NCI-H2171 treated with DMSO at 0.1 percent for 48 hours (cell line): ENCODE measurements around the gene HUNK.
"Not testable (repeated sequence)": the region's sequence is repeated elsewhere in the genome, so short reads cannot be mapped to it uniquely, and the experiment has no call there.

Source experiments
- DNase-seq: peaks from one replicate; lab custom pipeline; 2025; lab: John Stamatoyannopoulos, UW

Gene HUNK

GRCh38 chr21:31872452-31873274 lies at the start of gene HUNK:
HUNK (plus strand) TSS chr21:31873020; CDS start chr21:31873675, 655 bp downstream.
- DNase-seq: peak; percentile 87

- DNase-seq: no peak
Observed at GRCh38 chr21:31829736-31830472, 42.9 kb upstream of the HUNK start.

- no peak for DNase-seq
Observed at GRCh38 chr21:31830701-31831100, 42.1 kb upstream of the HUNK start.

- DNase-seq: no peak
Observed at GRCh38 chr21:31837041-31837440, 35.8 kb upstream of the HUNK start.

GRCh38 chr21:31837618-31838390 lies 35.0 kb upstream of the HUNK start:
- no peak for DNase-seq

GRCh38 chr21:31838586-31839355 lies 34.0 kb upstream of the HUNK start:
- DNase-seq: no peak

DNA sequence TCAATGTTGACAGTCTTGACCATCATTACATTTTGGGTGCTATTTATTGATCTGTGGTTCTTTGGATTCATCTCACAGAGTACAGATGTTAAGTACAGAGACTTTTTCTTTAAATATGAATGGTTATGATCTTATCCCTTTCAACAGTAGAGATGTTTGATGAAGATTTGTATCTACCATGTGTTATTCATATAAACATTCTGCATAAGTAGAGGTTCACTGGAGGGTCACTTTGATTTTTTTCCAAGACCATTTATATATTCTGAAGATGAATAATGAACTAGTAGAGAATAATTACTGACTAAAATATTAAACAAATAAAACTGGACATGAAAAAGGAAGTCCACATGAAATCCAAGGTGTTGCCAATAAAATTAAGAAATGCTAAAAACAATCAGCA lies 28.6 kb upstream of the HUNK start:
- DNase-seq: no peak

- no peak for DNase-seq
Observed at GRCh38 chr21:31845151-31845729, 27.6 kb upstream of the HUNK start.

- DNase-seq: no peak
Observed at GRCh38 chr21:31846690-31847089, 26.1 kb upstream of the HUNK start.

DNA sequence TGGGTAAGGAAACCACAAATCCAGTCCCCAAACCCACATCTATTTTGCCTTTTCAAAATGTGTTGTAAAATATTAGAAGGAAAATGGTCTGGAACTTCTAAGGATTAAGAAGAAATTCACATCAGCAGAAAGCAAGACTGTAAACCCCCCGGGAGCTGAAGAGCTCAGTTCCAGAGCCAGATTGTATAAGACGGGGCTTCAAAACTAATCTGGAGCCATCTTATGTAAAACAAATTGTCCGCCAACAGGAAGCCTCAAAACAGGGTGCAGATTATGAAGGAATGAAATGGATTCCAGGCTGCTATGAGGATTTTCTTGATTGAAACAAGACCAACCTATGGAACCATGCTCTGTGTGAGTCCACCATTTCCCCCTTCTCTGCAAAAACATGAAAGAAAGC lies 25.1 kb upstream of the HUNK start:
- DNase-seq: no peak

DNA sequence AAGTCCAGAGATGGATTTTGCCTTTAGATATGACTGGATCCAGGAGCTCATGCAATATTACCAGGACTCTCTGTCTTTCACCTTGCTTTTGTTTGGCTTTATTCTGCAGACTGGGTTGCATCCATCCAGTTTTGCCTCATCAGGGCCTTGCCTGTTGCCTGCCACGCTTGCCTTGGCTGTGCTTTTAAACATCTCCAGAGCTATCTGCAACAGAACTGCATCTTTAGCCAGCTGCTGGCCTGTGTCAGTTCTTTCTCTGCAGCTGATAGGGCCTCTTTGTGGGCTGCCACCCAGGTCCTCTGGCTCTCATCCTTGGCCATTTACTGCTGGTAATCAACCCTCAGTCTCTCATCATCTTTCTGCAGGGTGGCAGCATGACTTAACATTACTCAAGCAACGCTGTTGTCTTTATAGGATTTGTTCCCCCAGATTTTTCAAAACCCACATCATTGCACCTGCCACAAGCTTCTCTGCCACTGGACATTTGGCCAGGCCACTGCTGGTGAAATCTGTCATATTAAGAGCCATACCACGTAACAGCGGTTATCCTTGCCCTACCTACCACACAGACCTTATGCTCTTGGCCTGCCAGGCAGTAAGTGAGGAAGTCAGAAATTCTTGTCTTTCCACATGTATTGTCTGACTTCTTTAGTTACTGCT lies 24.4 kb upstream of the HUNK start:
- no peak for DNase-seq

- DNase-seq: no peak
Observed at GRCh38 chr21:31850886-31851285, 21.9 kb upstream of the HUNK start.

GRCh38 chr21:31855180-31855579 lies 17.6 kb upstream of the HUNK start:
- DNase-seq: no peak

GRCh38 chr21:31857096-31857495 lies 15.7 kb upstream of the HUNK start:
- no peak for DNase-seq

DNA sequence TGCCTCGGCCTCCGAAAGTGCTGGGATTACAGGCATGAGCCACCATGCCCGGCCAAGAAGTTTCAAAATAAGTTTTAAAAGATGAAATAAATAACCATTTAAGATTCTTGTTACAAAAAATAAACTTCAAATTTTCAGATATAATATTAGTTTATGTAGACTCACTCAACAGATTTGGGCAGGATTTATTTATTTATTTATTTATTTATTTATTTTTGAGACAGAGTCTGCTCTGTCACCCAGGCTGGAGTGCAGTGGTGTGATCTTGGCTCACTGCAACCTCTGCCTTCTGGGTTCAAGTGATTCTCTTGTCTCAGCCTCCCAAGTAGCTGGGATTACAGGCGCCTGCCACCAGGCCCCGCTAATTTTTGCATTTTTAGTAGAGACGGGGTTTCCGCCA lies 15.2 kb upstream of the HUNK start:
- DNase-seq: not testable (repeated sequence)

DNA sequence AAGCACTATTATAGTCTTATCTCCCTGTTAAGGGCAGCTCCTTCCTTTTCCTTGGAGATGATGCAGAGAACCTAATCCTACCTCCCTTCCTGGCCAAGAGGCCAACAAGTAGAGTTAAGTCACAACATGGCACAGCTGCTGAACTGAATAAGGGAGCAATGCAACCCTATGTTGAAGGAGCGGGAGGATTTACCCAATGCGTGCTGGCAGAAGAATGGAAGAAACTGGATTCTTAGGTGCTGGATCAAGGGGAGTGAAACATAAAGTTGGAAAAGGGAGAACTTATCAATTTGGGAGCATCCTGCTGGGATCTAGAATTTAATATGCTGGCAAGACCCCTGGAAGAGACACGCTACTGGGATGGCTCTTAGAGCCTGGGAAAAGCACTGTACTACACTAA lies 12.0 kb upstream of the HUNK start:
- DNase-seq: no peak

- no peak for DNase-seq
Observed at GRCh38 chr21:31862078-31862477, 10.7 kb upstream of the HUNK start.

DNA sequence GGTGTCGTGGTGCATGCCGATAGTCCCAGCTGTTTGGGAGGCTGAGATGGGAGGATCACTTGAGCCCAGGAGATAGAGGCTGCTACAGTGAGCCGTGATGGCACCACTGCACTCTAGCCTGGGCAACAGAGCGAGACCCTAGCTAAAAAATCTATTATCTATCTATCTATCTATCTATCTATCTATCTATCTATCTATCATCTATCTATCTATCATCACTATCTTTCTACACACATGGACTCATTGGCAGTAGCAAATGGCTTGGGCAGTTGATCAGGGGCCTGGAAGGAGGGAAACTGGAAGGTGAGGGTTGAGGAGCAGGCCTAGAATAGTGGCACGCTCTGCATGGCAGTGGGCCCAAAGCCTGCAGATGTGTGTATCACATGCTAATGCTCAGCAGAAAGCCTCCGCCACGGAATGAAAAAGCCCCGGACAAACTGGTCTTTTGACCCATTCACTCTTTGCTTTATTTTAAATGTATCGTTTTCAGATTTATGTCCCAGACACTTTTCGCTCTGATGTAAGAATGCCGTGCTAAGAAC lies 7.3 kb upstream of the HUNK start:
- DNase-seq: no peak

GRCh38 chr21:31866077-31866511 lies 6.7 kb upstream of the HUNK start:
- DNase-seq: peak; percentile 87

DNA sequence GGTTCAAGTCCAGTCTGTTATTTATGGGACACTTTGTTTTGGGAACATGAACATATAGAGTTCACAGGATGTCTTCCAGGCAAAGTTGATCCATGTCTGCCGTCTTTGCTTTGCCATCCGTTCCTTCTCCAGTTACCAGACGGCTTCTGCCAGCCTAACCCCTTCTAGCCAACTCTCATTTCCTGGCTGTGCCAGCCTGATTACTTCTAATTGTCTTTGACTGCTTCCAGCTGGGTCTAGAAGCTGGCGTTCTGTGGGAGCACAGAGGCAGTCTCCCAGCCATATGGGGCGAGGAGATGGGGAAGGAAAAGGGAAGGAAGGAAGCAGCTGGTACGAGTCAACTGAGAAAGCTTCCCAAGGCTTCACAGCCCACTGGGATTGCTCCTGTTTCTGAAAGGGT lies 3.1 kb upstream of the HUNK start:
- peak; percentile 70 for DNase-seq
